PC-3 (cell line): ENCODE data around the gene KCNQ1OT1. TPM values are rescaled to one million over a fixed set of nuclear protein-coding genes. Genes with fewer than 3 reads are reported as not detected.

Source experiments
- ATAC-seq: fragments of 200-7000 bp; cut with Tn5 transposase; 2 replicates; pipeline ENCODE4 v1.9.1; 2020; ENCODE audit warnings: mild to moderate bottlenecking, moderate library complexity
- BruUV-seq: library from RNA; stranded (reverse); fragments of 400-500 nt; replicated peaks from 2 replicates; lab custom pipeline; 2021; lab: Mats Ljungman, UMichigan
- CTCF ChIA-PET: fragments of 300-600 bp; sonication (Branson Sonifier 250); formaldehyde crosslinking; loops from one replicate; lab custom pipeline; 2022; ENCODE audit warnings: antibody characterized with exemption; lab: Charles Lee
- POLR2A ChIA-PET: fragments of 300-600 bp; sonication (Branson Sonifier 250); formaldehyde crosslinking; loops from one replicate; lab custom pipeline; 2022; ENCODE audit warnings: antibody characterized with exemption; ENCODE audit not compliant: unreplicated experiment; lab: Charles Lee
- DNase-seq: peaks from one replicate; pipeline ENCODE4 v3.0.0-alpha.2; 2015
- H2AFZ ChIP-seq: fragments of 300-600 bp; sonication (generic); 2 replicates; pipeline ENCODE4 v1.6.0; 2016; ENCODE audit warnings: antibody characterized with exemption, low read length
- H3F3A ChIP-seq: fragments of 300-600 bp; sonication (generic); one replicate; pipeline ENCODE4 v1.6.0; 2017; ENCODE audit warnings: antibody characterized with exemption, low read length, control low read depth, mild to moderate bottlenecking; ENCODE audit not compliant: unreplicated experiment
- H3K27ac ChIP-seq: fragments of 300-600 bp; sonication (generic); 2 replicates; pipeline ENCODE4 v1.5.1; 2016; ENCODE audit warnings: mild to moderate bottlenecking, low read length
- H3K27me3 ChIP-seq: fragments of 300-600 bp; sonication (generic); 2 replicates; pipeline ENCODE4 v1.6.1; 2016; ENCODE audit warnings: low read length, mixed read lengths
- H3K36me3 ChIP-seq: fragments of 300-600 bp; sonication (generic); 2 replicates; pipeline ENCODE4 v1.6.1; 2016; ENCODE audit warnings: low read depth, mixed run types, low read length, mixed read lengths
- H3K4me1 ChIP-seq: fragments of 300-600 bp; sonication (generic); 2 replicates; pipeline ENCODE4 v1.5.1; 2016; ENCODE audit warnings: low read length; ENCODE audit not compliant: insufficient read depth
- H3K4me2 ChIP-seq: fragments of 300-600 bp; sonication (generic); 2 replicates; pipeline ENCODE4 v1.6.0; 2016; ENCODE audit warnings: low read length
- H3K4me3 ChIP-seq: fragments of 300-600 bp; sonication (generic); 2 replicates; pipeline ENCODE4 v1.5.1; 2016; ENCODE audit warnings: mild to moderate bottlenecking, low read length, mixed read lengths
- H3K79me2 ChIP-seq: fragments of 300-600 bp; sonication (generic); 2 replicates; pipeline ENCODE4 v1.6.1; 2017; ENCODE audit warnings: low read length, mixed read lengths
- H3K9ac ChIP-seq: fragments of 300-600 bp; sonication (generic); 2 replicates; pipeline ENCODE4 v1.6.0; 2016; ENCODE audit warnings: mild to moderate bottlenecking, low read length
- H3K9me2 ChIP-seq: fragments of 300-600 bp; sonication (generic); replicated peaks from 2 replicates; pipeline ENCODE4 v1.6.1; 2016; ENCODE audit warnings: mixed run types, low read length, mixed read lengths
- H3K9me3 ChIP-seq: fragments of 300-600 bp; sonication (generic); 2 replicates; pipeline ENCODE4 v1.6.1; 2016; ENCODE audit warnings: low read length, mixed read lengths
- H4K20me1 ChIP-seq: fragments of 300-600 bp; sonication (generic); 2 replicates; pipeline ENCODE4 v1.6.1; 2016; ENCODE audit warnings: low read length, mixed read lengths
- CTCF ChIP-seq: fragments of 300-600 bp; sonication (generic); conservative IDR thresholded peaks from 2 replicates; pipeline ENCODE4 v1.5.1; 2017; ENCODE audit warnings: antibody characterized with exemption, low read depth, mild to moderate bottlenecking, low read length
- EZH2 ChIP-seq: fragments of 300-600 bp; sonication (generic); IDR thresholded peaks from one replicate; pipeline ENCODE4 v1.6.1; 2017; ENCODE audit warnings: antibody characterized with exemption, mild to moderate bottlenecking, low read length; ENCODE audit not compliant: unreplicated experiment
- EZH2phosphoT487 ChIP-seq: fragments of 300-600 bp; sonication (generic); IDR thresholded peaks from 2 replicates; pipeline ENCODE4 v1.6.1; 2018; ENCODE audit warnings: mild to moderate bottlenecking, antibody characterized with exemption, low read length, borderline replicate concordance
- intact Hi-C: fragments of 100-400 bp; cut with micrococcal nuclease; formaldehyde crosslinking; loops from 2 replicates; pipeline ENCODE4 v1.9.0; 2023
- total RNA-seq: library from RNA; depleted of rRNA; stranded (reverse); fragments of >200 nt; gene quantifications from 2 replicates; pipeline ENCODE4 v1.2.3, GENCODE V29; 2014

The KCNQ1OT1 gene
- total RNA-seq, 1 experiment from 2014 or later = 1.5 TPM

GRCh38 chr11:2694495-2694894 lies 5.3 kb downstream of the KCNQ1OT1 start:
- BruUV-seq = no TSS peak
- peaks cover 56% of the 10 kb centered on the region for H4K20me1 ChIP-seq
- no peaks in the 10 kb centered on the region for H3F3A ChIP-seq
- H2AFZ ChIP-seq = no peak overlapping the region
- POLR2A ChIA-PET = no interaction called here
- ATAC-seq (no peak), DNase-seq (no peak)
- H3K79me2 ChIP-seq = peaks cover 100% of the 10 kb centered on the region
- no peaks in the 10 kb centered on the region for H3K9me3 ChIP-seq
- no peak overlapping the region for H3K4me2 ChIP-seq
- intact Hi-C loops = no loop called here
- CTCF ChIA-PET = no interaction called here
- H3K9ac ChIP-seq = no peak overlapping the region
- peaks cover 10% of the 10 kb centered on the region; the same call in 1 of the 2 replicates for H3K4me1 ChIP-seq
- TF ChIP-seq EZH2phosphoT487 (no peak), EZH2 (no peak), CTCF (no peak)
- H3K27me3 ChIP-seq = no peaks in the 10 kb centered on the region
- H3K4me3 ChIP-seq = no peak overlapping the region
- no peaks in the 10 kb centered on the region for H3K9me2 ChIP-seq
- H3K36me3 ChIP-seq = 0 out of 2 replicates have a peak, but pooled peaks cover 3% of the 10 kb centered on the region
- no peak overlapping the region for H3K27ac ChIP-seq

GRCh38 chr11:2693271-2694261 lies 6.2 kb downstream of the KCNQ1OT1 start:
- H3K27me3 ChIP-seq = no peaks in the 10 kb centered on the region
- ChIA-PET CTCF (no interaction called here), POLR2A (no interaction called here)
- no peak for ATAC-seq
- BruUV-seq = no TSS peak
- H3F3A ChIP-seq = no peaks in the 10 kb centered on the region
- H3K27ac ChIP-seq = no peak overlapping the region
- no peak overlapping the region for H3K9ac ChIP-seq
- peaks cover 50% of the 10 kb centered on the region for H4K20me1 ChIP-seq
- H3K36me3 ChIP-seq = 0 out of 2 replicates have a peak, but pooled peaks cover 3% of the 10 kb centered on the region
- H3K9me3 ChIP-seq = no peaks in the 10 kb centered on the region
- peak; percentile 10 for DNase-seq
- H3K4me1 ChIP-seq = peaks cover 10% of the 10 kb centered on the region; the same call in 1 of the 2 replicates
- intact Hi-C loops = no loop called here
- no peak overlapping the region for H3K4me3 ChIP-seq
- H3K4me2 ChIP-seq = no peak overlapping the region
- no peak overlapping the region for H2AFZ ChIP-seq
- H3K9me2 ChIP-seq = no peaks in the 10 kb centered on the region
- H3K79me2 ChIP-seq = peaks cover 100% of the 10 kb centered on the region
- no peak for TF ChIP-seq EZH2phosphoT487
- peak; percentile 23; the same call in 1 of the 2 replicates for TF ChIP-seq CTCF
